Measurements from ENCODE around the gene MBD2. TPM values are rescaled to one million over a fixed set of nuclear protein-coding genes. Genes with fewer than 3 reads are reported as not detected.
A peak's percentile ranks its signal among the peaks of the same experiment; 100 is the strongest.

Gene MBD2
- polyA plus RNA-seq, 1 donor (not counting 4 experiments of a cell fraction or from before 2014, with no cell fraction given), result 212 TPM

DNA sequence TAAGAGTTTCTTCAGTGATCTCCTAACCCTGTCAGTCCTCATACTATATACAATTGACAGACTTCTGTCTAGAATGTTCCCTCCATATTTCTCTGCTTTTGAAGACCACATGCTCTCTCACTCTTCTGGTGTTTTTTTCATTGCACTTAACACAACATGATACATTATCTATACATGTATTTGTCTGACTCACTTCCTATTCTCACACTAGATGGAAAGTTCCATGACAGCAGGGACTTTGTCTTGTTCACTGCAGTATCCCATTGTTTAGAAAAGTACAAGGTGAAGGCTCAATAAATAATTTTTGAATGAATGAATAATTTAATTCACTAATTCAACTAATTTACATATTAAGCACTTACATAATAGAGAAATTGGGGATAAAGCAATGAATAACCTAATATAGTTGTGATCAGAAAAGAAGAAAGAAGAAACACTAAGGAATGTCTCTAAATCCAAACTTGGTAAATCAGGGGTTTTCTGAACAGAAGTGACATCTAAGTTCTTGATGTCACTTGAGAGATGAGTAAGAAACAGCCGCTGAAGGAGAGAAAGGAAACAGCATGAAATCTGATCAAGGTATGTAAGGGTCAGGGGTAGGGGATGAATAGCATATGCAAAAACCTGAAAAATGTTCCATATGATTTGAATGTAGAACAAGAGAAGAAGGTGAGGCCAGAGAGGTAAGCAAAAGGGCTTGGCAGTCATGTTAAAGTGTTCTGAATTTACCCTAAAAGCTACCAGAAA is 42.4 kb downstream of the MBD2 start:
- DNase-seq (ENCODE audit: low read depth, low spot score) (peak; percentile 45), FAIRE-seq (peak; percentile 55)
- Histone ChIP-seq H4K20me1 (ENCODE audit: control insufficient read depth, extremely low read depth, insufficient read depth, low read length) (no peaks in the 10 kb centered on the region), H3K27me3 (ENCODE audit: control insufficient read depth, extremely low read depth, insufficient read depth, low read length) (no peaks in the 10 kb centered on the region), H3K4me2 (ENCODE audit: control insufficient read depth, extremely low read depth, insufficient read depth, low read depth, low read length) (no peak overlapping the region), H3K27ac (ENCODE audit: control insufficient read depth, insufficient read depth, low read length) (peak overlapping the region; percentile 26), H3K36me3 (ENCODE audit: control insufficient read depth in 2 of 2, extremely low read depth in 1 of 2, insufficient read depth in 2 of 2, low read length in 2 of 2) (peaks cover 5 to 12% of the 10 kb centered on the region in 2 experiments), H3K9me3 (ENCODE audit: control insufficient read depth, low read depth, low read length) (no peaks in the 10 kb centered on the region), H3K4me3 (ENCODE audit: control insufficient read depth in 2 of 3, extremely low read depth in 1 of 3, insufficient read depth in 2 of 3, low read depth in 1 of 3, low read length in 3 of 3) (no peak overlapping the region), H2AFZ (ENCODE audit: control insufficient read depth, low read length) (no peak overlapping the region), H3K9ac (ENCODE audit: control insufficient read depth, extremely low read depth, insufficient read depth, low read length) (no peak overlapping the region), H3K9me1 (ENCODE audit: control insufficient read depth, extremely low read depth, insufficient read depth, low read length) (no peaks in the 10 kb centered on the region), H3K4me1 (ENCODE audit: control insufficient read depth, extremely low read depth, insufficient read depth, low read length) (peaks cover 14% of the 10 kb centered on the region), H3K79me2 (ENCODE audit: control insufficient read depth, insufficient read depth, low read length) (peaks cover 54% of the 10 kb centered on the region)
- TF ChIP-seq, protein P1, sequence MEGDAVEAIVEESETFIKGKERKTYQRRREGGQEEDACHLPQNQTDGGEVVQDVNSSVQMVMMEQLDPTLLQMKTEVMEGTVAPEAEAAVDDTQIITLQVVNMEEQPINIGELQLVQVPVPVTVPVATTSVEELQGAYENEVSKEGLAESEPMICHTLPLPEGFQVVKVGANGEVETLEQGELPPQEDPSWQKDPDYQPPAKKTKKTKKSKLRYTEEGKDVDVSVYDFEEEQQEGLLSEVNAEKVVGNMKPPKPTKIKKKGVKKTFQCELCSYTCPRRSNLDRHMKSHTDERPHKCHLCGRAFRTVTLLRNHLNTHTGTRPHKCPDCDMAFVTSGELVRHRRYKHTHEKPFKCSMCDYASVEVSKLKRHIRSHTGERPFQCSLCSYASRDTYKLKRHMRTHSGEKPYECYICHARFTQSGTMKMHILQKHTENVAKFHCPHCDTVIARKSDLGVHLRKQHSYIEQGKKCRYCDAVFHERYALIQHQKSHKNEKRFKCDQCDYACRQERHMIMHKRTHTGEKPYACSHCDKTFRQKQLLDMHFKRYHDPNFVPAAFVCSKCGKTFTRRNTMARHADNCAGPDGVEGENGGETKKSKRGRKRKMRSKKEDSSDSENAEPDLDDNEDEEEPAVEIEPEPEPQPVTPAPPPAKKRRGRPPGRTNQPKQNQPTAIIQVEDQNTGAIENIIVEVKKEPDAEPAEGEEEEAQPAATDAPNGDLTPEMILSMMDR (optimal IDR thresholded peaks at IDR 0.05 in 1 of 3, IDR thresholded peaks at IDR 0.05 in 1 of 3, conservative IDR thresholded peaks at IDR 0.05 in 1 of 3; ENCODE audit: extremely low read depth in 1 of 3, insufficient read depth in 2 of 3, low read length in 3 of 3), result no peak
- no peak for TF ChIP-seq EZH2 (IDR thresholded peaks at IDR 0.05; ENCODE audit: low read length)
- dilution Hi-C loops (cut with MboI; ENCODE audit: extremely low pct_ligation_motif_present, low sequenced_read_pairs), result no loop called here

DNA sequence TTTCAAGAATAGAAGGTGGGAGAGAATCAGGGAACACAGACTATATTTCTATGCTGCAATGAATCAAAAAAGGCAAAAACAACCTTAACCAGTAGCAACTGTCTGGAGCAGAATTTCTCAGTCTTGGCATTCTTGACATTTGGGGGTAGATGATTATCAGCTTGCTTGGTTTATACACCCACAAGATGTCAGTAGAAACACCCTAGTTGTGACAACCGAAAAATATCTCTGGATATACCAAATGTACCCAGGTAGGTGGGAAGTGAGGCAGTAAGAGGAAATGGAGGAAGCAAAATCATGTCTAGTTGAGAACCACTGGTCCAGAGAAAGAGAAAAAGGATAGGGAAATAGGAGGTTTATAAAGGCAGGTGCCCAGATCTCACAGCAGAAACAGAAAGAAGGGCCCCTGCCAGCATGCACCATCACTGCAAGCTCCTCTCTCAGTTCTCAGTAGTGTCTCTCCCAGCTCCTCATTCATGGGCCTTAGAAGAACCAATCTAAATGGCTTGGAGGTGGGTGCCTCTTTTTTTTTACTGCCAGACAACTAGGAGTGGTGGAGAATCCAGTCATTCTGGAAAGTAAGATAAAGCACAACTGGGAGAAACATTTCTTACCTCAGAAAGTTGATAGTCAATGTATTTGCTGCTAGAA is 50.4 kb downstream of the MBD2 start:
- Histone ChIP-seq H3K27me3 (ENCODE audit: control insufficient read depth, extremely low read depth, insufficient read depth, low read length) (no peaks in the 10 kb centered on the region), H4K20me1 (ENCODE audit: control insufficient read depth, extremely low read depth, insufficient read depth, low read length) (no peaks in the 10 kb centered on the region), H3K4me2 (ENCODE audit: control insufficient read depth, extremely low read depth, insufficient read depth, low read depth, low read length) (no peak overlapping the region), H3K27ac (ENCODE audit: control insufficient read depth, insufficient read depth, low read length) (no peak overlapping the region), H3K9ac (ENCODE audit: control insufficient read depth, extremely low read depth, insufficient read depth, low read length) (no peak overlapping the region), H3K79me2 (ENCODE audit: control insufficient read depth, insufficient read depth, low read length) (peaks cover 79% of the 10 kb centered on the region), H2AFZ (ENCODE audit: control insufficient read depth, low read length) (no peak overlapping the region), H3K4me3 (ENCODE audit: control insufficient read depth in 2 of 3, extremely low read depth in 1 of 3, insufficient read depth in 2 of 3, low read depth in 1 of 3, low read length in 3 of 3) (no peak overlapping the region), H3K4me1 (ENCODE audit: control insufficient read depth, extremely low read depth, insufficient read depth, low read length) (no peaks in the 10 kb centered on the region), H3K9me1 (ENCODE audit: control insufficient read depth, extremely low read depth, insufficient read depth, low read length) (peaks cover 2% of the 10 kb centered on the region), H3K36me3 (ENCODE audit: control insufficient read depth in 2 of 2, extremely low read depth in 1 of 2, insufficient read depth in 2 of 2, low read length in 2 of 2) (peaks cover 8 to 10% of the 10 kb centered on the region in 2 experiments), H3K9me3 (ENCODE audit: control insufficient read depth, low read depth, low read length) (no peaks in the 10 kb centered on the region)
- DNase-seq (ENCODE audit: low read depth, low spot score) (no peak), FAIRE-seq (no peak)
- dilution Hi-C loops (cut with MboI; ENCODE audit: extremely low pct_ligation_motif_present, low sequenced_read_pairs), result no loop called here
- TF ChIP-seq, protein P1 (optimal IDR thresholded peaks at IDR 0.05 in 1 of 3, IDR thresholded peaks at IDR 0.05 in 1 of 3, conservative IDR thresholded peaks at IDR 0.05 in 1 of 3; ENCODE audit: extremely low read depth in 1 of 3, insufficient read depth in 2 of 3, low read length in 3 of 3), result no peak
- no peak for TF ChIP-seq EZH2 (IDR thresholded peaks at IDR 0.05; ENCODE audit: low read length)

All from keratinocyte (primary cell).